GM12801 (cell line): Measurements from ENCODE around the gene CRHR1.

ENCODE experiments used
- CTCF ChIP-seq: IDR thresholded peaks from one replicate; pipeline ENCODE4 v1.5.1; 2011; ENCODE audit warnings: control low read depth; ENCODE audit not compliant: insufficient read length; ENCODE audit errors: extremely low read depth

Gene CRHR1

GRCh38 chr17:45825792-45826191 is 41.7 kb downstream of the CRHR1 start:
- no peak for TF ChIP-seq CTCF

GRCh38 chr17:45826919-45827588 is 42.9 kb downstream of the CRHR1 start:
- TF ChIP-seq CTCF = no peak

GRCh38 chr17:45828171-45828570 is 44.1 kb downstream of the CRHR1 start:
- TF ChIP-seq CTCF = no peak

DNA sequence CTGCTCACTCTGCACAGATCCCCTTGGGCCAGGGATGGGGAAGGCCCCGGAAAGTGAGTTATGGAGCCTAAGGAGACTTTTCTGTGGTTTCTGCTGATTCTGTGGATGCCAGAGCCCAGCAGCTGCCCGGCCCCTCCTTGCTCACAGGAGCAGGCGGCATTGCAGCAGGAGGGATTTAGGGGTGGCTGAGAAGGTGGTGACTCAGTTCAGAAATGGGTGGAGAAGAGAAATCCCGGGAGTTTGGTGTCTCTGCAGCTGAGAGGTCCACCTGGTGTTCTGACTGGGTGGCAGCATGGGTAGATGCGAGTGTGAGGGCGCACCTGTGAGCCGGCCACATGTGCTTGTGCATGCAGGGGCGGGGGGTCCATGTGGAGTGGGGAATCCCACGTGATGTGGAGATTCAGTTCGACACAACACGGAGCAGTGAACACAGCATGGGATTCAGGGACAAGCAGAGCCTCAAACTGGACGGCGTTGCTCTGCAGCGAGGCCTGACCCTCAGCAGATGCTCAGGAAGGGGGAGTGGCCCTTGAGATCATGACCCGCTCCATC is 44.5 kb downstream of the CRHR1 start:
- no peak for TF ChIP-seq CTCF

GRCh38 chr17:45833920-45834319 is 49.8 kb downstream of the CRHR1 start:
- TF ChIP-seq CTCF = no peak

DNA sequence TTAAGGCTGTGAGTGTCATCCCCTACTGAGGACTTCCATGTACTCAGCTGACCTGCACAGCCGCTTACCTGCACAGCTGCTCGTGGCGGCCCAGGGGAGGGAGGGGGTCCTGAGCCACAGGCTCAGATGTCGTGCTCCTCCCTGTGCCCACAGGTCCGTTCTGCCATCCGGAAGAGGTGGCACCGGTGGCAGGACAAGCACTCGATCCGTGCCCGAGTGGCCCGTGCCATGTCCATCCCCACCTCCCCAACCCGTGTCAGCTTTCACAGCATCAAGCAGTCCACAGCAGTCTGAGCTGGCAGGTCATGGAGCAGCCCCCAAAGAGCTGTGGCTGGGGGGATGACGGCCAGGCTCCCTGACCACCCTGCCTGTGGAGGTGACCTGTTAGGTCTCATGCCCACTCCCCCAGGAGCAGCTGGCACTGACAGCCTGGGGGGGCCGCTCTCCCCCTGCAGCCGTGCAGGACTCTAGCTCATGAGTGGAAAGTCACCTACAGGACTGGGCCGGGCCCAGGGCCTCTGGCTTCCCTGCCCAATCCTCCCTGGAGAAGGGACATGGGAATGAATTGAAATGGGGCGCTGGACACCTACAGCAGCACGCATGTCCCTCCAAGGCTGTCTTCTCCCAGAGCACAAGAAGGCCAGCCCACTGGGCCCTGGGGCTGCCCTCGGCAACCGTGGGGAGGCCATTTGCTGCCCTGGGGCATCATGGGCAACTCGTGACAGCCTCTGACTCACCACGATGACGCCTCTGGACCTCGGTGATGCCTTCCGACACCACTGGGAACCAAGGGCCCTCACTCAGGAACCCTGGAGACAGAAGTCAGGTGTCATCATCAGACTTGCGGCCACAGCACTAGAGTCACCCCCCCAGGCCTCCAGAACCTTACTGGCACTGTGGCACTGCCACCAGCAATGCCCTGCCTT is 50.6 kb downstream of the CRHR1 start:
- TF ChIP-seq CTCF = no peak

GRCh38 chr17:45835481-45835880 is 51.4 kb downstream of the CRHR1 start:
- TF ChIP-seq CTCF = no peak
